HCT116 (cell line): ENCODE results near the gene BLACAT1. TPM values are rescaled to one million over a fixed set of nuclear protein-coding genes. Genes with fewer than 3 reads are reported as not detected.

ENCODE experiments used
- ATAC-seq: fragments of 200-7000 bp; cut with Tn5 transposase; 2 replicates; pipeline ENCODE4 v1.9.1; 2020; ENCODE audit warnings: mild to moderate bottlenecking, moderate library complexity
- BruUV-seq: library from RNA; stranded (reverse); fragments of 400-500 nt; replicated peaks from 2 replicates; lab custom pipeline; 2021; lab: Mats Ljungman, UMichigan
- CTCF ChIA-PET: fragments of 300-600 bp; sonication (Branson Sonifier 250); formaldehyde crosslinking; loops from one replicate; lab custom pipeline; 2021; ENCODE audit warnings: antibody characterized with exemption; lab: Charles Lee
- POLR2A ChIA-PET: fragments of 300-600, 350-600 bp; sonication (Branson Sonifier 250); formaldehyde crosslinking; loops from one replicate; lab custom pipeline; 2021; ENCODE audit warnings: antibody characterized with exemption; lab: Charles Lee
- RAD21 ChIA-PET, 2 experiments: fragments of 300-600 bp; sonication (Branson Sonifier 250); formaldehyde crosslinking; loops; one replicate each; lab custom pipeline; 2023; ENCODE audit warnings: low total read pairs in 2 of 2; ENCODE audit not compliant: uncharacterized antibody in 2 of 2, unreplicated experiment in 2 of 2, low non-redundant PET in 1 of 2; lab: Charles Lee
- DNase-seq: peaks from one replicate; pipeline ENCODE4 v3.0.0-alpha.2; 2010; ENCODE audit warnings: low read depth, low spot score
- H2AFZ ChIP-seq: fragments of 200-600 bp; shearing (Covaris generic), sonication (generic); 2 replicates; pipeline ENCODE4 v1.6.1; 2017; ENCODE audit warnings: low read depth, mixed run types, mixed read lengths, antibody characterized with exemption, low read length; ENCODE audit not compliant: poor library complexity, severe bottlenecking
- H3K27ac ChIP-seq: 2 replicates; pipeline ENCODE4 v1.5.1; 2012; ENCODE audit warnings: low read depth, low read length
- H3K27me3 ChIP-seq: fragments of 200-600 bp; sonication (generic); 2 replicates; pipeline ENCODE4 v1.6.1; 2016; ENCODE audit warnings: mixed run types, low read length, mixed read lengths; ENCODE audit not compliant: insufficient read depth
- H3K36me3 ChIP-seq, 2 experiments: fragments of 200-500 bp in 1 of 2; fragments of 200-600 bp in 1 of 2; sonication (Bioruptor generic) in 1 of 2; sonication (generic) in 1 of 2; 2 replicates each; pipeline versions ENCODE4 v1.5.1 to v1.6.1; 2014 to 2016; ENCODE audit warnings: low read length in 2 of 2, inconsistent platforms in 1 of 2, mixed read lengths in 1 of 2, mixed run types in 1 of 2; ENCODE audit not compliant: insufficient read depth in 2 of 2, control insufficient read depth in 1 of 2
- H3K4me1 ChIP-seq, 2 experiments: fragments of 200-600 bp in 1 of 2; sonication (generic) in 1 of 2; 2 replicates each; pipeline versions ENCODE4 v1.5.1 to v1.6.1; 2012 to 2017; ENCODE audit warnings: low read length in 2 of 2, inconsistent platforms in 1 of 2, mild to moderate bottlenecking in 1 of 2, mixed read lengths in 1 of 2, mixed run types in 1 of 2, moderate library complexity in 1 of 2; ENCODE audit not compliant: insufficient read depth in 2 of 2, control insufficient read depth in 1 of 2
- H3K4me2 ChIP-seq: fragments of 200-600 bp; sonication (generic); 2 replicates; pipeline ENCODE4 v1.6.1; 2017; ENCODE audit warnings: mixed run types, low read length, mixed read lengths
- H3K4me3 ChIP-seq, 2 experiments: fragments of 200-600 bp in 1 of 2; sonication (generic) in 1 of 2; replicated peaks in 1 of 2; 2 replicates each; pipeline ENCODE4 v1.5.1; 2011 to 2016; ENCODE audit warnings: low read length in 2 of 2, control low read depth in 1 of 2, low read depth in 1 of 2, mild to moderate bottlenecking in 1 of 2, mixed read lengths in 1 of 2, mixed run types in 1 of 2
- H3K79me2 ChIP-seq: fragments of 200-600 bp; sonication (generic); 2 replicates; pipeline ENCODE4 v1.6.1; 2017; ENCODE audit warnings: mild to moderate bottlenecking, mixed run types, low read length, moderate library complexity, mixed read lengths; ENCODE audit not compliant: insufficient read depth
- H3K9ac ChIP-seq: fragments of 200-600 bp; sonication (generic); 2 replicates; pipeline ENCODE4 v1.6.1; 2016; ENCODE audit warnings: low read length, mixed read lengths
- H3K9me2 ChIP-seq: fragments of 200-600 bp; sonication (generic), shearing (Covaris generic); 2 replicates; pipeline ENCODE4 v1.6.1; 2017; ENCODE audit warnings: mixed run types, mild to moderate bottlenecking, moderate library complexity; ENCODE audit not compliant: insufficient read depth
- H3K9me3 ChIP-seq, 2 experiments: fragments of 200-500 bp in 1 of 2; fragments of 200-600 bp in 1 of 2; sonication (Bioruptor generic) in 1 of 2; sonication (generic) in 1 of 2; 2 replicates each; pipeline ENCODE4 v1.6.1; 2014 to 2017; ENCODE audit warnings: low read length in 2 of 2, mixed read lengths in 2 of 2, inconsistent platforms in 1 of 2, low read depth in 1 of 2, mild to moderate bottlenecking in 1 of 2, mixed run types in 1 of 2, moderate library complexity in 1 of 2; ENCODE audit not compliant: control insufficient read depth in 1 of 2, insufficient read depth in 1 of 2
- H4K20me1 ChIP-seq: fragments of 200-600 bp; sonication (generic), shearing (Covaris generic); 2 replicates; pipeline ENCODE4 v1.6.1; 2017; ENCODE audit warnings: mixed run types, mild to moderate bottlenecking, moderate library complexity; ENCODE audit not compliant: insufficient read depth
- EGR1 ChIP-seq: IDR thresholded peaks from 2 replicates; pipeline ENCODE4 v1.6.1; 2012; ENCODE audit warnings: low read depth
- ELF1 ChIP-seq: IDR thresholded peaks from 2 replicates; pipeline ENCODE4 v1.6.1; 2012; ENCODE audit warnings: low read depth, borderline replicate concordance
- EZH2 ChIP-seq: fragments of 200-600 bp; sonication (generic); IDR thresholded peaks from 2 replicates; pipeline ENCODE4 v1.6.1; 2017; ENCODE audit warnings: antibody characterized with exemption, mixed run types
- FOSL1 ChIP-seq: IDR thresholded peaks from 2 replicates; pipeline ENCODE4 v1.6.1; 2012; ENCODE audit warnings: low read depth
- POLR2AphosphoS5 ChIP-seq: IDR thresholded peaks from 2 replicates; pipeline ENCODE4 v1.6.1; 2011; ENCODE audit warnings: mild to moderate bottlenecking, low read depth, low read length, moderate library complexity
- SIN3A ChIP-seq: IDR thresholded peaks from 2 replicates; pipeline ENCODE4 v1.6.1; 2012; ENCODE audit warnings: low read depth
- YY1 ChIP-seq: IDR thresholded peaks from 2 replicates; pipeline ENCODE4 v1.6.1; 2011; ENCODE audit warnings: low read length, low read depth, moderate library complexity, mild to moderate bottlenecking; ENCODE audit not compliant: insufficient replicate concordance; ENCODE audit errors: extremely low read depth
- ZNF274 ChIP-seq: fragments of 200-500 bp; sonication (Bioruptor generic); IDR thresholded peaks from 2 replicates; pipeline ENCODE4 v1.6.1; 2014; ENCODE audit warnings: mild to moderate bottlenecking, low read depth, low read length, inconsistent platforms
- intact Hi-C: fragments of 100-400 bp; cut with micrococcal nuclease; formaldehyde crosslinking; loops from 2 replicates; pipeline ENCODE4 v1.10.0; 2022
- total RNA-seq: library from RNA; stranded (reverse); gene quantifications from one replicate; pipeline ENCODE4 v1.2.1, GENCODE V29; 2021; ENCODE audit not compliant: unreplicated experiment
- TF ChIP-seq, protein P1 (sequence below): IDR thresholded peaks from 2 replicates; pipeline ENCODE4 v1.6.1; 2012; ENCODE audit warnings: low read depth

BLACAT1 gene
- total RNA-seq, 1 experiment from 2014 or later, result 3.9 TPM

DNA sequence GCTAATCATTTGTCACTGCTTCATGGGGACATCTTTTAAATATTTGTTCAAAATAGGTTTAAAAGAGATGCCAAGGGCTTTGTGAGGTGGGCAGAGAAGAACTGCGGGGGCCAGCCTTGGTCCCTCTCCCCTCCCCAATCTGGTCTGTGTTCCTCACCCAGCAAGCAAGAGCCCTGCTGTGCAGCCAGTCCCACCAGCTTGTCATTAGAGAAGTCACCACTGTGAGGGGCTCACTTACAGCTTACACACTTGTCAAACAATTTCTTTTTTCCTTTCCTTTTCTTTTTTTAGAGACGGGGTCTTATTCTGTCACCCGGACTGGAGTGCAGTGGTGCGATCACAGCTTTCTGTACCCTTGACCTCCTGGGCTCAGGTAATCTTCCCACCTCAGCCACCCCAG lies 38.3 kb upstream of the BLACAT1 start:
- TF ChIP-seq EZH2, result no peak
- no peak for TF ChIP-seq FOSL1
- no peak for TF ChIP-seq ZNF274
- TF ChIP-seq POLR2AphosphoS5, result no peak
- TF ChIP-seq YY1, result no peak
- TF ChIP-seq, protein P1, sequence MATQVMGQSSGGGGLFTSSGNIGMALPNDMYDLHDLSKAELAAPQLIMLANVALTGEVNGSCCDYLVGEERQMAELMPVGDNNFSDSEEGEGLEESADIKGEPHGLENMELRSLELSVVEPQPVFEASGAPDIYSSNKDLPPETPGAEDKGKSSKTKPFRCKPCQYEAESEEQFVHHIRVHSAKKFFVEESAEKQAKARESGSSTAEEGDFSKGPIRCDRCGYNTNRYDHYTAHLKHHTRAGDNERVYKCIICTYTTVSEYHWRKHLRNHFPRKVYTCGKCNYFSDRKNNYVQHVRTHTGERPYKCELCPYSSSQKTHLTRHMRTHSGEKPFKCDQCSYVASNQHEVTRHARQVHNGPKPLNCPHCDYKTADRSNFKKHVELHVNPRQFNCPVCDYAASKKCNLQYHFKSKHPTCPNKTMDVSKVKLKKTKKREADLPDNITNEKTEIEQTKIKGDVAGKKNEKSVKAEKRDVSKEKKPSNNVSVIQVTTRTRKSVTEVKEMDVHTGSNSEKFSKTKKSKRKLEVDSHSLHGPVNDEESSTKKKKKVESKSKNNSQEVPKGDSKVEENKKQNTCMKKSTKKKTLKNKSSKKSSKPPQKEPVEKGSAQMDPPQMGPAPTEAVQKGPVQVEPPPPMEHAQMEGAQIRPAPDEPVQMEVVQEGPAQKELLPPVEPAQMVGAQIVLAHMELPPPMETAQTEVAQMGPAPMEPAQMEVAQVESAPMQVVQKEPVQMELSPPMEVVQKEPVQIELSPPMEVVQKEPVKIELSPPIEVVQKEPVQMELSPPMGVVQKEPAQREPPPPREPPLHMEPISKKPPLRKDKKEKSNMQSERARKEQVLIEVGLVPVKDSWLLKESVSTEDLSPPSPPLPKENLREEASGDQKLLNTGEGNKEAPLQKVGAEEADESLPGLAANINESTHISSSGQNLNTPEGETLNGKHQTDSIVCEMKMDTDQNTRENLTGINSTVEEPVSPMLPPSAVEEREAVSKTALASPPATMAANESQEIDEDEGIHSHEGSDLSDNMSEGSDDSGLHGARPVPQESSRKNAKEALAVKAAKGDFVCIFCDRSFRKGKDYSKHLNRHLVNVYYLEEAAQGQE, result no peak
- no peak for TF ChIP-seq EGR1
- no peak for TF ChIP-seq SIN3A
- no peak for TF ChIP-seq ELF1
- TF ChIP-seq, all 23 proteins: peak for 0
- H3K4me3 ChIP-seq, result no peak overlapping the region
- ChIA-PET POLR2A (no interaction called here), RAD21 (no interaction called here), CTCF (interaction anchor here (0.8 to 12.3 kb wide), 5 partner anchors 8 to 140 kb away, joined by 3 to 200 read pairs (median 3); no protein-coding TSS in a partner anchor)
- intact Hi-C loops, result no loop called here
- no peak for ATAC-seq
- H3K9ac ChIP-seq, result no peak overlapping the region
- DNase-seq, result no peak
- BruUV-seq, result no TSS peak
- no peaks in the 10 kb centered on the region for H3K79me2 ChIP-seq
- peaks cover 17 to 22% of the 10 kb centered on the region in 2 experiments for H3K4me1 ChIP-seq
- H2AFZ ChIP-seq, result no peak overlapping the region
- H3K27ac ChIP-seq, result no peak overlapping the region
- no peaks in the 10 kb centered on the region for H4K20me1 ChIP-seq
- H3K9me2 ChIP-seq, result no peaks in the 10 kb centered on the region
- H3K27me3 ChIP-seq, result no peaks in the 10 kb centered on the region
- no peak overlapping the region for H3K4me2 ChIP-seq
- H3K36me3 ChIP-seq, result no peaks in the 10 kb centered on the region
- H3K9me3 ChIP-seq, result no peaks in the 10 kb centered on the region
